IPS DF 6.9 (cell line): ENCODE results near the gene SHB.

ENCODE experiments used
- DNase-seq: peaks from one replicate; pipeline ENCODE4 v3.0.0-alpha.2; 2013; ENCODE audit warnings: low read depth, low spot score
- H3K27ac ChIP-seq: one replicate; pipeline ENCODE4 v1.5.1; 2013; ENCODE audit warnings: low read length, control low read depth
- H3K27me3 ChIP-seq: 2 replicates; pipeline ENCODE4 v1.6.1; 2013; ENCODE audit warnings: mild to moderate bottlenecking, low read length; ENCODE audit not compliant: control insufficient read depth, insufficient read depth
- H3K36me3 ChIP-seq: 2 replicates; pipeline ENCODE4 v1.6.1; 2013; ENCODE audit warnings: low read length; ENCODE audit not compliant: control insufficient read depth, insufficient read depth
- H3K4me1 ChIP-seq: 2 replicates; pipeline ENCODE4 v1.6.1; 2013; ENCODE audit warnings: low read length; ENCODE audit not compliant: control insufficient read depth, insufficient read depth
- H3K4me3 ChIP-seq: 2 replicates; pipeline ENCODE4 v1.5.1; 2013; ENCODE audit warnings: mild to moderate bottlenecking, low read length
- H3K9me3 ChIP-seq: 2 replicates; pipeline ENCODE4 v1.6.1; 2013; ENCODE audit warnings: low read length, inconsistent platforms; ENCODE audit not compliant: control insufficient read depth, insufficient read depth
- WGBS: extraction: QIAGEN DNeasy Blood & Tissue Kit; methylation state at CpG from one replicate; pipeline ENCODE4 v1.1.7; 2013; ENCODE audit warnings: mixed read lengths, missing lambda C conversion rate; ENCODE audit not compliant: insufficient read length, insufficient coverage; 5-methylcytosine and 5-hydroxymethylcytosine counted together

The SHB gene

DNA sequence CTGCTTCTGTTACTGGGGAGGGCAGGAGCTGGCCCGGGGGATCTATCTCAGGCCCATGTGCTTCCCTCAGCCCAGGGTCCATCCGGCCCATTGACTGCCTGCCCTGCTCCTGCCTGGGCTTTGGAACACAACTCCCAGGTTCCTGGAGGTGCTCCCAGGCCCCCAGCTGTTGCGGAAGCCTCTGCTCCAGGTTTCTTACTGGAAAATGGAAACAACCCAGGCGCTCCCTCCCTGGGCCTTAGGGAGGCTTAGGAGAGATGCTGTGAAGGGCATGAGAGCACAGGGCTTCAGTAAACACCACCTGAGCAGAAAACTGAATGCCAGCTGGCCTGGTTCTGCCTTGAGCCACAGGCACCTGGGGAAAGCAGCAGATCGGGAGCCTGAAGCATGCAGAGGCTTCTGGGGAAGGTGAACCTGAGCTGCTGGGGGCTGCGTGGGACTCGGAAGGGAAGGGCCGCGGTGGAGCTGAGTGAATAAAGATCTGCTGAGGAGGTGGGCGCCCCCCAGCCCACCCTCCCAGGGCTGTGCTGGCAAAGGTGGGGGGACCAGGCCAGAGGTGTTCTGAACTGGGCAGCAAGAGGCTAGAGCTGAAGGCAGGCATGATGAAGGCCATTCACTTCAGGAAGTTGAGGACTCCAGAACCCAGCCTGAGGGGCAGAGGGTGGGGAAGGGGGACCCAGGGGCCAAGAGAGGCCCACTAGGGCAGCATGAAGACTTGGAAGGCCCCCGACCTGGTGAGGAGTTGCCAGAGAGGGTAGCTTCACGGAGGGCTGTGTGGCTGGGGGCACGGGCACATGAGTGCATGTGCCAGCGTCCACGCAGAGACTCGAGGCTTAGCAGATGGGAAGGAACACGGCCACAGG lies 64.8 kb downstream of the SHB start:
- Histone ChIP-seq H3K36me3 (no peaks in the 10 kb centered on the region), H3K27ac (no peak overlapping the region), H3K4me3 (no peak overlapping the region), H3K27me3 (no peaks in the 10 kb centered on the region), H3K9me3 (no peaks in the 10 kb centered on the region), H3K4me1 (peaks cover 8% of the 10 kb centered on the region)
- no peak for DNase-seq
- no CpG with 5 or more reads among the region's 17 CpGs for WGBS

DNA sequence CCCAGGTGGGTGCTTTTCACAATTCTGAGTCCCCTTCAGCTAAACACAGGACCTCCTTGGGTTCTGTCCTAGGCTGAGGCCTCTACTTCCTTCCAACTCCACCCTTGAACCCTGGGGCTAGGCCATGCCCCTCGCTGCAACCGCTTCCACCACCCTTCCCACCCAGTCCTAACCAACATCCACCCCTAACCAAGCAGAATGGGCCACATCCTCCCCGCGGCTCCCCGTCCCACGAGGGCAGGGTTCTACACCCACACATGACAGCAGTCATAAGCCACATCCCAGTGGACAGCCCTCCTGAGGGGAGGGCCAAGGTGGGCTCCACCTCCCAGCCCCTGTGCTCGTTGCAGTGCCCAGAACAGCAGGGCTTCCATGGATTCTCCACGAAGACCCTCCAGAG lies 65.8 kb downstream of the SHB start:
- Histone ChIP-seq H3K36me3 (no peaks in the 10 kb centered on the region), H3K9me3 (no peaks in the 10 kb centered on the region), H3K27ac (no peak overlapping the region), H3K27me3 (no peaks in the 10 kb centered on the region), H3K4me3 (no peak overlapping the region), H3K4me1 (peaks cover 4% of the 10 kb centered on the region)
- DNase-seq, result no peak
- no CpG with 5 or more reads among the region's 8 CpGs for WGBS

DNA sequence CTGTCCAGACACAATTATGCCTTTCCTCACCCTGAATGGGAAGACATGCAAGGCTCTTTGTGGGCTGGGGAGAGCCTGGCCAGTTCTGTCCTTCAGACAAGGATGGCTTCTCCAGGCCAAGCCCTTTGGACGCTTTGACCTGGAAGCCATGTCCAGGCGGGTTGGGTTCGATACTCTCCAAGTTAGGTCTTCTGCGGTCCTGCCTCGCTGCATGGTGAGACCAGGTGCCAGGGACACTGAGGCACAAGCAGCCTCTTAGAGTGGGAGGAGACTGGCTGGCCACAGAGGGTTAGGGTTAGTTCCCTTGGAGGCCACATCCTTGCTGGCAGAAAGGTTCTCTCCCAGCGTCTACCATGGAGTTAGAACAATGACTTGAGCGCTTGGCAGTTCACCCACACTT lies 67.6 kb downstream of the SHB start:
- no peak overlapping the region for H3K27ac ChIP-seq
- no peak for DNase-seq
- no peaks in the 10 kb centered on the region for H3K4me1 ChIP-seq
- H3K4me3 ChIP-seq, result no peak overlapping the region
- H3K36me3 ChIP-seq, result no peaks in the 10 kb centered on the region
- WGBS, result no CpG with 5 or more reads among the region's 7 CpGs
- H3K9me3 ChIP-seq, result no peaks in the 10 kb centered on the region
- no peaks in the 10 kb centered on the region for H3K27me3 ChIP-seq

DNA sequence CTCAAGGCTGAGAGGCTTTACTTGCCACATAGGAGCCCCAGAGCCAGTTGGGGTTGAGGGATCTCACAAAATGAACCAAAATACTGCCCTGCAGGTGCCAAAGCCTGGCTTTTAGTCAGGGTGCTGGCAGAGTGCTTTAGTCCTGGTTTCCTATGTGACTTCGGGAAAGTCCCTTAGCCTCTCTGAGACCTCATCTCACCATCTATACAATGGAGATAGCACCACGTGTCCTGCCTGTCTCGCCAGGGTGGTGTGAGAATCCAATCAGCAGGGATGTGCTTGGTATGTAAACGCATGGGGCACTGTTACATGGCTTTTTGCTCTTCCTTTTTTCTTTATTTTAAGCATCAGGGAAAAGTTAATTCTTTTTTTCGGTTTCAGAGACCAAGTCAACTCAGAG lies 68.3 kb downstream of the SHB start:
- no peaks in the 10 kb centered on the region for H3K9me3 ChIP-seq
- H3K4me3 ChIP-seq, result no peak overlapping the region
- WGBS, result no CpG with 5 or more reads among the region's 5 CpGs
- H3K36me3 ChIP-seq, result no peaks in the 10 kb centered on the region
- H3K27ac ChIP-seq, result no peak overlapping the region
- DNase-seq, result no peak
- H3K27me3 ChIP-seq, result no peaks in the 10 kb centered on the region
- H3K4me1 ChIP-seq, result no peaks in the 10 kb centered on the region

DNA sequence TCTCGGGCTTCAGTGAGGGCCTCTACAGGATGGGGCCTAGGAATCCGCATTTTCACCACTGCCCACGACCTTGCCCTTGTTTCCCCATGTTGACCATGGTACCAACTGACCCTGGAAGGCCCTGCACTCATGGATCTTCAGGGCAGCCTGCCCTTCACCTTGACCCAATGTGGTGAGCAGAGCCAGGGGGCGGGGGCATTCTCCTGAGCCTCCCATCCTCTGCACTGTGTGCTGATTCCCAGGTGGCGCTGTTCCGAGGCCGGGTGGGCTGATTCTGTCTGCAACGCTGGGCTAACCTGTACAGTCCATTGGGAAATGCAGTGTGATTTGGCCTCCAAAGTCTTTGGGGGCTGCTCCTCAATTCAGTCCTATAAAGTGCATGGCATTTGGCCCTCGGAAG lies 68.7 kb downstream of the SHB start:
- no peaks in the 10 kb centered on the region for H3K4me1 ChIP-seq
- no peak for DNase-seq
- no peaks in the 10 kb centered on the region for H3K27me3 ChIP-seq
- H3K9me3 ChIP-seq, result no peaks in the 10 kb centered on the region
- no peak overlapping the region for H3K4me3 ChIP-seq
- H3K36me3 ChIP-seq, result no peaks in the 10 kb centered on the region
- no peak overlapping the region for H3K27ac ChIP-seq
- whole genome bisulfite sequencing, result no CpG with 5 or more reads among the region's 9 CpGs

DNA sequence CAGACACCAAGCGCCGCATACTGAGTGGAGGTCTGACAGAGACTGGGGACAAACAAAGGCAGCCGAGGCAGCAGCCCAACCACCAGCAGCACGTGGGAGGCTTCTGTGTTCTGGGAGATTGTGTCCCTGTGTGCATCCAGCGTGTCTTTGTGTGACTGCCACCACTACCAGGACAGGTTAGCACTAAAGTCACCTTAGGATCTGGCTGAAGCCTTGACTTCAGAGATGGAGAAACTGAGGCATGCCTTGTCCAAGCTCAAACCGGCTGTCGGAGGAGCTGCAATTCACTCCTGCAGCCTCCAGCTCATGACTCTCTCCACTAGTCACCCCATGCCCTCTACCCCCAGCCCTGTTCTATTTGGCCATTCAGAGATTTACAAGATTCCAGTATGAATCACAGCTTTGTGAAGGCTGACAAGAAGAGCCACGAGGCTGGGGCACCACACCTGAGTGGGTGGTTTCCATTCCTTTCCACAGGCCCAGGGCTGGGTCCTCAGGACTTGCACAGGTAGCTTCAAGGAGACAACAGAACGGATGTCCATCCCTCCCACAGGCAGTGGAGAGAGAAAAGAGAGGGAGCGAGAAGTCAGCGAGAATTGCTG lies 69.3 kb downstream of the SHB start:
- Histone ChIP-seq H3K9me3 (no peaks in the 10 kb centered on the region), H3K4me3 (no peak overlapping the region), H3K27me3 (no peaks in the 10 kb centered on the region), H3K4me1 (no peaks in the 10 kb centered on the region), H3K27ac (no peak overlapping the region), H3K36me3 (no peaks in the 10 kb centered on the region)
- DNase-seq, result no peak
- no CpG with 5 or more reads among the region's 11 CpGs for WGBS

DNA sequence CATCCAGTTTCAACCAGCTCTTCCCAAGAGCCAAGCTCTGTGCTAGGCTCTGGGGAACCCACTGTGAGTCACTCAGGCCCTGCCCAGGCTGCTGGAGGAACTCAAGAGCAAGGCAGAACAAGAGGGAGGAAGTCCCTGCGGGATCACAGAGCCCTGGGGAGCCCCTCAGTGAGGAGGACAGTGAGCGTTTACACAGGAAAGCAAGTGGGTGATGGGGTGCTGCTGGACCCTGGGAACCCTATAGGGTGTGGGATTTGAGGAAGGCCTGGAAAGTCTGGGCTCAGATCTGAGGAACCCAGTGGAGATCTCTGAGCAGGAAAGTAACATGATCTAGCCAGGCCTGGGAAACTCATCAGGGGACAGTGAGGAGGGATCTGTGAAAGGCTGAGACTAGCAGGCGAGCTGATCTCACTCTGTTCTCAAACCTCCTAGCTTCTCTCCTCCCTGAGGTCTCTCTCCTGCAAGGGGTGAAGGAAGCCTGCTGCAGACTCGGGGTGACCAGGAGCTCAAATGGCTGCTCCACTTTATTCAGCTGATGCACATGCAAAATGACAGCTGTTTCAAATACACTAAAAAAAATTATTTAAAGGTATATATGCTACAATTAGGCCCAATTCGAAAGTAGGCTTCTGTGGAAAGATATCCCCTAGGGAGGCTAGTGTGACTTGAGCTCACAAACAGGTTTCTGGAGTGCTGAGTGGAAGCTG lies 70.0 kb downstream of the SHB start:
- Histone ChIP-seq H3K9me3 (no peaks in the 10 kb centered on the region), H3K4me1 (no peaks in the 10 kb centered on the region), H3K36me3 (no peaks in the 10 kb centered on the region), H3K27me3 (no peaks in the 10 kb centered on the region), H3K4me3 (no peak overlapping the region), H3K27ac (no peak overlapping the region)
- no CpG with 5 or more reads among the region's 5 CpGs for WGBS
- DNase-seq, result no peak

DNA sequence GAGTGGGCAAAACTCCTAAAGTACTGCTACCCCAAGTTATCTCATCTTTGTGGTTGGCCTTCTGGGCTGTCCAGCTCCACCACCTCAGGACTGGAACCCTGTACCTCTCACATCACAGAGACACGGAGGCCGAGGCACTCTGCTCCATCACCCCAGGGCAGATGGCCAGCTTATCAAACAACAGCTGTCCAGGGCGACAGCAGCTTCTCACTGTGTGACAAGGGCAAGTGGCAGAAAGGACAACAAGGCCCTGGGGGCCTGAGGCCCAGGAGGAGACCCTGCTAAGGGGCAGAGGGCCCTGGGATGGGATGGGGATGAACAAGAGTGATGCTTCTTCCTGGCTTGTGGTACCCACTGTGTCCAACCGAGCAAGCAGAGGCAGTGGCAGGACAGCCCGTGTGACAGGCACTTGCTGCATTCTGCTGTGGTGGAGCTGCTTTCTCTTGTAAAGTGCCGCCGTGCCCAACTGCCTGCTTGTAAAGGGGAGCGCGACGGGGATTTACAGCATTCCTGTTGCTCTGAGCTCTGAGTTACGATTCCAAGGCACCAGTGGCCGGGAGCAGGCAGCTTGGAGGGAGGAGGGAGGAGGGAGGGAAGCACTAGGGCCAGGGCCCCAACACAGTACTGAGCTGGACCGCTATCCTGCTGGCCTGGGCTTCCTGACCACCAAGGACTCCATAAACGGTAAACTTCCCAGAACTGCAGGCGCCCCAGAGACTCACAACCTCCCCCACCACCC lies 71.2 kb downstream of the SHB start:
- Histone ChIP-seq H3K36me3 (no peaks in the 10 kb centered on the region), H3K4me3 (no peak overlapping the region), H3K4me1 (no peaks in the 10 kb centered on the region), H3K9me3 (no peaks in the 10 kb centered on the region), H3K27me3 (no peaks in the 10 kb centered on the region), H3K27ac (no peak overlapping the region)
- no peak for DNase-seq
- WGBS, result no CpG with 5 or more reads among the region's 15 CpGs

DNA sequence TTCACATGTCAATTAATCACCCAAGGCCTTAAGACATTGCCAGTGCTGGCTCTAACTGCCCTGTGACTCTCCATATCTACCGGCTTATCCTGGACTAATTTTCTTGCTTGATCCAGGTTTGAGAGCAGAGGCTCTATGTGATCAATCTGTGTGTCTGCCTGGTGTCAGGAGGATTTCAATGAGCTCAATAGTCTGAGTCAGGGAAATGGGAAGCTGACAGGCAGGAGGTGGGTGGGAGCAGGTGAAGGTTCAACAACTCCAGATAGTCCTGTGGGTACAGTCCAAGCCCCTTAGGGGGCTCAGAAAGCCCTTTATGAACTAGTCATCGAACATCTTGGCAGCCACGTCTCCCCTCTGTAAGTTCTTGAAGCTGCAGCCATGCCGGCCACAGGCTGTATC lies 72.2 kb downstream of the SHB start:
- no peak for DNase-seq
- H3K4me3 ChIP-seq, result no peak overlapping the region
- no peaks in the 10 kb centered on the region for H3K4me1 ChIP-seq
- no peaks in the 10 kb centered on the region for H3K36me3 ChIP-seq
- no CpG with 5 or more reads among the region's 4 CpGs for WGBS
- no peaks in the 10 kb centered on the region for H3K27me3 ChIP-seq
- no peaks in the 10 kb centered on the region for H3K9me3 ChIP-seq
- no peak overlapping the region for H3K27ac ChIP-seq
